Stomach (tissue), 9 donors: Measurements from ENCODE around the gene WNK2. TPM values are rescaled to one million over a fixed set of nuclear protein-coding genes. Genes with fewer than 3 reads are reported as not detected.

Experiments
- DNase-seq, 2 donors: peaks; one replicate each; pipeline versions ENCODE4 v3.0.0 to v3.0.0-alpha.2; 2013 to 2019
- H3K27ac ChIP-seq, 5 donors: fragments of 200-600 bp in 4 of 5; sonication (generic) in 4 of 5; one replicate each; pipeline ENCODE4 v1.5.1; 2013 to 2019; ENCODE audit warnings: mild to moderate bottlenecking in 1 of 5, moderate library complexity in 1 of 5
- H3K27me3 ChIP-seq, 3 donors: fragments of 200-600 bp; sonication (generic); one replicate each; pipeline ENCODE4 v1.5.1; 2017 to 2019; ENCODE audit warnings: mixed run types in 1 of 3
- H3K36me3 ChIP-seq, 4 donors: fragments of 200-600 bp; sonication (generic); 1 replicate in 3 of 4; 2 replicates in 1 of 4; pipeline ENCODE4 v1.5.1; 2016 to 2019
- H3K4me1 ChIP-seq, 4 donors: fragments of 200-600 bp; sonication (generic); one replicate each; pipeline ENCODE4 v1.5.1; 2016 to 2019
- H3K4me3 ChIP-seq, 4 donors: fragments of 200-600 bp; sonication (generic) in 3 of 4; one replicate each; pipeline ENCODE4 v1.5.1; 2016 to 2019; ENCODE audit warnings: mild to moderate bottlenecking in 1 of 4
- H3K9me3 ChIP-seq, 4 donors: fragments of 200-600 bp; sonication (generic); one replicate each; pipeline ENCODE4 v1.5.1; 2016 to 2019
- CTCF ChIP-seq, 7 experiments: fragments of 450-650 bp in 4 of 7; fragments of 200-600 bp in 3 of 7; sonication (generic) in 3 of 7; IDR thresholded peaks; one replicate each; pipeline ENCODE4 v1.5.1; 2016 to 2019; ENCODE audit warnings: antibody characterized with exemption in 7 of 7, control low read depth in 2 of 7, mild to moderate bottlenecking in 1 of 7
- EP300 ChIP-seq: sonication (generic); formaldehyde crosslinking; IDR thresholded peaks from one replicate; pipeline ENCODE4 v1.6.1; 2017; ENCODE audit warnings: antibody characterized with exemption
- POLR2A ChIP-seq, 4 donors: fragments of 450-650 bp; IDR thresholded peaks; one replicate each; pipeline ENCODE4 v1.6.1; 2016; ENCODE audit warnings: antibody characterized with exemption in 4 of 4, control low read depth in 2 of 4, mild to moderate bottlenecking in 1 of 4, moderate library complexity in 1 of 4
- POLR2AphosphoS5 ChIP-seq, 3 donors: sonication (generic); formaldehyde crosslinking; IDR thresholded peaks; one replicate each; pipeline ENCODE4 v1.6.1; 2016; ENCODE audit warnings: antibody characterized with exemption in 3 of 3
- WGBS, 5 donors: extraction: QIAGEN DNeasy Blood & Tissue Kit in 3 of 5; methylation state at CpG; one replicate each; pipeline versions ENCODE4 v1.1.5 to v1.1.7; 2013 to 2018; 5-methylcytosine and 5-hydroxymethylcytosine counted together
- intact Hi-C: fragments of 100-400 bp; cut with DNase I; formaldehyde crosslinking; loops from one replicate; pipeline ENCODE4 v1.15.1; 2023; ENCODE audit warnings: low total_unique reads
- polyA plus RNA-seq, 3 donors: library from polyadenylated mRNA; stranded (reverse); fragments of 200-250 nt; gene quantifications; one replicate each; pipeline ENCODE4 v1.2.3, GENCODE V29; 2013
- total RNA-seq, 5 donors: library from RNA; depleted of rRNA; stranded (reverse); fragments of >200 nt; gene quantifications; one replicate each; pipeline versions ENCODE4 v1.1.0 to v1.2.3, GENCODE V29; 2014 to 2016
- donor health status: healthy with polysubstance abuse.
- donor health status: Bipolar disorder and iron deficiency.
- donor health status: healthy.

WNK2 gene
- total and polyA plus RNA-seq, 8 donors, result 1.2 to 700 (median 15.9) TPM

- peak overlapping the region in 3 of 5 donors; percentile 50 to 82 (median 74) for H3K27ac ChIP-seq
- H3K4me3 ChIP-seq, result no peak overlapping the region
- no peak for DNase-seq
- intact Hi-C loops, result no loop called here
- 79 to 86% (median 84%) methylated on average over 15 to 21 of the region's 21 CpGs for WGBS, 5 donors
- no peaks in the 10 kb centered on the region for H3K36me3 ChIP-seq
- TF ChIP-seq EP300 (no peak), POLR2AphosphoS5 (IDR thresholded peaks at IDR 0.05) (no peak), CTCF (IDR thresholded peaks at IDR 0.05) (no peak), POLR2A (IDR thresholded peaks at IDR 0.05) (no peak)
- H3K27me3 ChIP-seq, result peaks cover 0 to 15% (median 2%) of the 10 kb centered on the region in 3 donors
- H3K4me1 ChIP-seq, result peaks cover 44 to 72% (median 62%) of the 10 kb centered on the region in 4 donors
- H3K9me3 ChIP-seq, result no peaks in the 10 kb centered on the region
Observed at GRCh38 chr9:93189369-93190132, 5.6 kb downstream of the WNK2 start.

GRCh38 chr9:93190133-93190525 lies 6.2 kb downstream of the WNK2 start:
- DNase-seq, result no peak
- H3K27me3 ChIP-seq, result peaks cover 0 to 9% (median 0%) of the 10 kb centered on the region in 3 donors
- no peak for TF ChIP-seq POLR2AphosphoS5 (IDR thresholded peaks at IDR 0.05)
- TF ChIP-seq EP300, result no peak
- TF ChIP-seq POLR2A (IDR thresholded peaks at IDR 0.05), result no peak
- TF ChIP-seq CTCF (IDR thresholded peaks at IDR 0.05), result no peak
- WGBS, 5 donors, result 76 to 88% (median 83%) methylated on average over 7 to 12 of the region's 12 CpGs
- peak overlapping the region in 2 of 5 donors; percentile 74 to 82 for H3K27ac ChIP-seq
- no peaks in the 10 kb centered on the region for H3K9me3 ChIP-seq
- H3K36me3 ChIP-seq, result no peaks in the 10 kb centered on the region
- peaks cover 43 to 75% (median 62%) of the 10 kb centered on the region in 4 donors for H3K4me1 ChIP-seq
- intact Hi-C loops, result no loop called here
- no peak overlapping the region for H3K4me3 ChIP-seq

GRCh38 chr9:93190656-93191353 lies 6.9 kb downstream of the WNK2 start:
- Histone ChIP-seq H3K4me3 (no peak overlapping the region), H3K27ac (peak overlapping the region in 1 of 5 donors; percentile 82), H3K4me1 (peaks cover 36 to 68% (median 57%) of the 10 kb centered on the region in 4 donors), H3K9me3 (no peaks in the 10 kb centered on the region), H3K27me3 (peaks cover 0 to 2% (median 0%) of the 10 kb centered on the region in 3 donors), H3K36me3 (no peaks in the 10 kb centered on the region)
- no peak for TF ChIP-seq POLR2A (IDR thresholded peaks at IDR 0.05)
- DNase-seq, result no peak
- intact Hi-C loops, result no loop called here
- WGBS, 5 donors, result 91 to 93% (median 92%) methylated on average over 17 of the region's 17 CpGs

GRCh38 chr9:93191354-93191660 lies 7.4 kb downstream of the WNK2 start:
- Histone ChIP-seq H3K36me3 (no peaks in the 10 kb centered on the region), H3K27me3 (no peaks in the 10 kb centered on the region), H3K4me1 (peaks cover 32 to 63% (median 53%) of the 10 kb centered on the region in 4 donors), H3K4me3 (no peak overlapping the region), H3K27ac (no peak overlapping the region), H3K9me3 (no peaks in the 10 kb centered on the region)
- 85 to 92% (median 88%) methylated on average over 5 of the region's 5 CpGs for WGBS, 5 donors
- no peak for DNase-seq
- intact Hi-C loops, result no loop called here
- TF ChIP-seq CTCF (IDR thresholded peaks at IDR 0.05), result no peak
- no peak for TF ChIP-seq EP300
- no peak for TF ChIP-seq POLR2AphosphoS5 (IDR thresholded peaks at IDR 0.05)
- TF ChIP-seq POLR2A (IDR thresholded peaks at IDR 0.05), result no peak
